ENCODE data around the gene C1orf53.

C1orf53 gene

DNA sequence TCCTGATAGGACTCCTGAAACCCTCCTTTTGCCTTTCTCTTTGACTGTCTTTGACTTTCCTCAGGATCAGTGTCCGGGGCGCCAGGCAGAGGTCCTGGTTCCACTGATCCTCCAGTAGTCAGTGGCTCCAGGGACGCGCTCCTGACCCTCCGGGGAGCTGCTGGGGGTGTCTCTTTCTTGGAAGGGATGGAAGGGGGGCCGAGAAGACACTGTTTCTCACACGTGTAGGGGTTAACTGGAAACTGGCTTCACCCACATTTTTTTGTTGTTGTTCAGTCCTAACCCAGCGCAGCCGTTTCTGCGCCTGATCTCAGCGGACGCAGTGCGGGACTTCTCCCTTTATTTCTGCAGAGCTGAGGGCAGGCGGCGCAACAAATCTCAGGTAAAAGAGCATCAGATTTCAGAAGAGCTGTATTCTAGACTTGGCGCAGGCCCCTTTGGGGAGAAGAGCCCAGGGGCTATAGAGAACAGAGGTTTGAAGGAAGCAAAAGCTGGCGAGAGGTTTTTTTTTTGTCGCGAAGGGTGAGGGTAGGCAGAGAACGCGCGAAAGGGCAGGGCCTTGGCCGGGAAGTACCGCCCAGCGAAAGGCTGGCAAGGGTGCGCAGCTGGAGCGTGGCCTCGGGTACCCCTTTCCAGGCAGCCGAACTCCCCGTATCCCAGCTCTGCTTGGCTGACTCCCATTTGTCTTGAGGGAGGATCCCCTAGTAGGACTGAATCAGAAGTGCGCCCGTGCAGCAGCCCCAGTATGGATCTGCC, 10.5 kb downstream of the C1orf53 start:
- no peak for DNase-seq (ENCODE audit: low read depth)
- H3K4me3 ChIP-seq (ENCODE audit: low read depth, low read length), result no peak overlapping the region
- TF ChIP-seq, protein P1, sequence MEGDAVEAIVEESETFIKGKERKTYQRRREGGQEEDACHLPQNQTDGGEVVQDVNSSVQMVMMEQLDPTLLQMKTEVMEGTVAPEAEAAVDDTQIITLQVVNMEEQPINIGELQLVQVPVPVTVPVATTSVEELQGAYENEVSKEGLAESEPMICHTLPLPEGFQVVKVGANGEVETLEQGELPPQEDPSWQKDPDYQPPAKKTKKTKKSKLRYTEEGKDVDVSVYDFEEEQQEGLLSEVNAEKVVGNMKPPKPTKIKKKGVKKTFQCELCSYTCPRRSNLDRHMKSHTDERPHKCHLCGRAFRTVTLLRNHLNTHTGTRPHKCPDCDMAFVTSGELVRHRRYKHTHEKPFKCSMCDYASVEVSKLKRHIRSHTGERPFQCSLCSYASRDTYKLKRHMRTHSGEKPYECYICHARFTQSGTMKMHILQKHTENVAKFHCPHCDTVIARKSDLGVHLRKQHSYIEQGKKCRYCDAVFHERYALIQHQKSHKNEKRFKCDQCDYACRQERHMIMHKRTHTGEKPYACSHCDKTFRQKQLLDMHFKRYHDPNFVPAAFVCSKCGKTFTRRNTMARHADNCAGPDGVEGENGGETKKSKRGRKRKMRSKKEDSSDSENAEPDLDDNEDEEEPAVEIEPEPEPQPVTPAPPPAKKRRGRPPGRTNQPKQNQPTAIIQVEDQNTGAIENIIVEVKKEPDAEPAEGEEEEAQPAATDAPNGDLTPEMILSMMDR (IDR thresholded peaks at IDR 0.05; ENCODE audit: low read depth, low read length, missing control alignments), result no peak

DNA sequence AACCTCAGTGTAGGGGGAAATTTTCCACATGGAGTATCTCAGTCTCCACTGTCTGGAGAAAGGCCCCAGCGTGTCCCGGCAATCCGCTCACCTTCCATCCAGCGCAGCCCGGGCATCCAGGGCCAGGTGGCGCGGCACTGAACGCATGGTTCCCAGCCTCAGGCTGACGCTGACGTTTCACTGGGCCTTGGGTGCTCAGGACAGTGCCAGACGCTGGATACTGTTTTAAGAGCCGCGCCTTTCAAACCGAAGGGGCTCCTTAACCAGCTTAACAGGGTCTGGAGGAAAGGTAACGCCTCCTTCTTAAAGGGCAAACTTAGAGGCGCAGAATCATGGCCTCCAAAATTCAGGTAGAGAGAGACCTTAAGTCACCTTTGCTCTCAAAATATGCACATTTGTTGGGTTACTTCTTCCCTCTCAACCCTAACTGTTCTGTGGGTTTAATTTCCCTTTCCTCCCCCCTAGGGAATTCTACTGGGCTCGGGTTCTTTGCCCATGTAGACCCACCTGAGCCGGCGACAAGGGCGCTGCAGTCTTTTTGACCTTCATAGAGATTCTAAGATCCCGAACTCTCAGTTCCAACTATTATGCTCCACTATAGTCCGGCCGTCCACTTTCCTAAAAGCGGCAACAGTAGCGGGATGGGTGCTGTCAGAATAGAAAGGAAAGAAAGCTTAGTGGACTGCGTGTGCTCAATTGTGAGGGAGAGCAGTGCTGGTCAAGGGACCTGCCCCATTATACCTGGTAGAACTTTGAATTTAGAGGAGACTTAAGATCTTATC, 11.3 kb downstream of the C1orf53 start:
- TF ChIP-seq, protein P1 (IDR thresholded peaks at IDR 0.05; ENCODE audit: low read depth, low read length, missing control alignments), result no peak
- DNase-seq (ENCODE audit: low read depth), result no peak
- H3K4me3 ChIP-seq (ENCODE audit: low read depth, low read length), result no peak overlapping the region

DNA sequence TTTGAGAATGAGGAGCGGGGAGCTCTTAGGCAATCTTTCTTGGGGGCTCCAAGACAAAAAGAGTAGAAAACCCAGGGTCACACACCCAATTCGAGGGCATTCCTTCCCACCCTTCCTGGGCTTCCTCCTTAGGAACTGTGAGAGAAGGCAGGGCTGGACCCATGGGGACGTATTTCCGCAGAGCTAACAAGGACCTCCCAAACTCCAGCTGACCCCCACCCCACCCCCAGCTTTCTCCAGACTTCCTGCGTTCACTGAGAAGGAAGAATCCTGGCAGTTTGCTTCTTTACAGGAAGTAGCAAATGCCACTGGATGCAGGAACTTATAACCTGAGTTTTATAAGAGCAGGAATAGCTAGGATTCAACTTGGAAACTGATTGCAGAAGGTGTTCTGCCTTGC, 12.1 kb downstream of the C1orf53 start:
- DNase-seq (ENCODE audit: low read depth), result no peak
- no peak overlapping the region for H3K4me3 ChIP-seq (ENCODE audit: low read depth, low read length)
- TF ChIP-seq, protein P1 (IDR thresholded peaks at IDR 0.05; ENCODE audit: low read depth, low read length, missing control alignments), result no peak

GRCh38 chr1:197915260-197915861, 12.9 kb downstream of the C1orf53 start:
- DNase-seq (ENCODE audit: low read depth), result no peak
- H3K4me3 ChIP-seq (ENCODE audit: low read depth, low read length), result no peak overlapping the region
- TF ChIP-seq, protein P1 (IDR thresholded peaks at IDR 0.05; ENCODE audit: low read depth, low read length, missing control alignments), result no peak

DNA sequence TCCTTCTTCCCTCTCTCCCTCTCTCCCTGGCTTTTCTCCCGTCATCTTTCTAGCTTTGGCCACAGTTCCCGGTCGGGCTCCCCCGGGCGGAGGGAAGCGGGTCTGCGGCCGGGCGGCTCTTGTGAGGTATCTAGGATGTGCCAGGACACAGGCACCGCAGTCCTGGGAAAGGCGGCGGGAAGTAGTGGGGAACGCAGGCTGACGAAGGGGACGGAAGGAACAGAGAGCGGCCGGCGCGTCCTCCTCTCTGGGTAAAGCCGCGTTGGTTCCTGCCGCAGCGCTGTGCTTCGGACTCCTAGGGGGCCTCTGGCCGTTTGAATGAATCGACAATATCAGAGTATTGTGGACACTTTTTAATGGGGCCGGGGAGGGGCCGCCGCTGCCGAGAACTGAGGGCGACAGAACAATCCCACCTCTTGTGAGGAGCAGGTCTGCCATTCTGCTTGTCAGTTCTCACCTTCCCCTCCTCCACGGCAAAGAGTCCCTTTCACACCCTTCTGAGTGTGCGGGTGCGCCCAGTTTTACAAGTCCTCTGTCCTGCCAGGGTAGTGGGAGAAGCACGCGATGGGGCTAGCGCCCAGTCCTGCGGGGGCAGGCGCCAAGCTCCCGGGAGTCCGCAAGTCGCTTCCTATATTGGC, 13.6 kb downstream of the C1orf53 start:
- TF ChIP-seq, protein P1 (IDR thresholded peaks at IDR 0.05; ENCODE audit: low read depth, low read length, missing control alignments), result peak; percentile 6
- H3K4me3 ChIP-seq (ENCODE audit: low read depth, low read length), result no peak overlapping the region
- no peak for DNase-seq (ENCODE audit: low read depth)

GRCh38 chr1:197916500-197916983, 14.1 kb downstream of the C1orf53 start:
- DNase-seq (ENCODE audit: low read depth), result no peak
- TF ChIP-seq, protein P1 (IDR thresholded peaks at IDR 0.05; ENCODE audit: low read depth, low read length, missing control alignments), result no peak
- H3K4me3 ChIP-seq (ENCODE audit: low read depth, low read length), result no peak overlapping the region
